ENCODE data around the gene COLEC11. TPM values are rescaled to one million over a fixed set of nuclear protein-coding genes. Genes with fewer than 3 reads are reported as not detected.

Gene COLEC11
- total RNA-seq, 1 donor from 2014 or later = not detected

GRCh38 chr2:3645745-3646389, 51.0 kb downstream of the COLEC11 start:
- no peak overlapping the region for H3K4me3 ChIP-seq
- H3K27me3 ChIP-seq = no peaks in the 10 kb centered on the region
- no peak overlapping the region for H3K27ac ChIP-seq
- DNase-seq (ENCODE audit: extremely low spot score in 2 of 2) = no peak
- no peaks in the 10 kb centered on the region for H3K9me3 ChIP-seq
- no peaks in the 10 kb centered on the region for H3K36me3 ChIP-seq
- intact Hi-C loops (cut with DNase I) = no loop called here
- H3K4me1 ChIP-seq = no peaks in the 10 kb centered on the region
- no peak for TF ChIP-seq POLR2AphosphoS5 (IDR thresholded peaks at IDR 0.05; ENCODE audit: insufficient read depth in 1 of 2, low read depth in 1 of 2)
- no peak for TF ChIP-seq POLR2A (IDR thresholded peaks at IDR 0.05)

DNA sequence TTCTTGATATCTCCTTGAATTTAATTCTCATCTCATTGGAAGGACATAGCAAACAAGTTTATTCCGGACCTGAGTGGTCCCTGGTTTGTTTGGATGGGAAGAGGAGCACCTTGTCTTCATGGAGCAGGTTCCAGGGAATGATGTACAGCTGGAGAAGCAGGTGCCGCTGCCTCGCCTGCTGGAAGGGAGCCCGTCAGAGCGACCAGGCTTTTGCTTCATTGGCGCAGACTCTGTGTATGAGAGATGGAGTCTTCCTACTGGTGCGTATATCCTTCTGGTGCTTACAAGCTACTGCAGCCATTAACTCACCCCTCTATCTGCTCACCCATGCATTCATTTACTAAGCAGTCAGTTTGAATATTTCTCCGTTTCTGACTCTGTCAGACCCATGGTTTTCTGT, 51.5 kb downstream of the COLEC11 start:
- intact Hi-C loops (cut with DNase I) = no loop called here
- H3K9me3 ChIP-seq = no peaks in the 10 kb centered on the region
- no peak overlapping the region for H3K27ac ChIP-seq
- no peak for DNase-seq (ENCODE audit: extremely low spot score in 2 of 2)
- no peak overlapping the region for H3K4me3 ChIP-seq
- H3K36me3 ChIP-seq = no peaks in the 10 kb centered on the region
- no peaks in the 10 kb centered on the region for H3K27me3 ChIP-seq
- TF ChIP-seq, protein P1, sequence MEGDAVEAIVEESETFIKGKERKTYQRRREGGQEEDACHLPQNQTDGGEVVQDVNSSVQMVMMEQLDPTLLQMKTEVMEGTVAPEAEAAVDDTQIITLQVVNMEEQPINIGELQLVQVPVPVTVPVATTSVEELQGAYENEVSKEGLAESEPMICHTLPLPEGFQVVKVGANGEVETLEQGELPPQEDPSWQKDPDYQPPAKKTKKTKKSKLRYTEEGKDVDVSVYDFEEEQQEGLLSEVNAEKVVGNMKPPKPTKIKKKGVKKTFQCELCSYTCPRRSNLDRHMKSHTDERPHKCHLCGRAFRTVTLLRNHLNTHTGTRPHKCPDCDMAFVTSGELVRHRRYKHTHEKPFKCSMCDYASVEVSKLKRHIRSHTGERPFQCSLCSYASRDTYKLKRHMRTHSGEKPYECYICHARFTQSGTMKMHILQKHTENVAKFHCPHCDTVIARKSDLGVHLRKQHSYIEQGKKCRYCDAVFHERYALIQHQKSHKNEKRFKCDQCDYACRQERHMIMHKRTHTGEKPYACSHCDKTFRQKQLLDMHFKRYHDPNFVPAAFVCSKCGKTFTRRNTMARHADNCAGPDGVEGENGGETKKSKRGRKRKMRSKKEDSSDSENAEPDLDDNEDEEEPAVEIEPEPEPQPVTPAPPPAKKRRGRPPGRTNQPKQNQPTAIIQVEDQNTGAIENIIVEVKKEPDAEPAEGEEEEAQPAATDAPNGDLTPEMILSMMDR (IDR thresholded peaks at IDR 0.05) = no peak
- no peak for TF ChIP-seq POLR2AphosphoS5 (IDR thresholded peaks at IDR 0.05; ENCODE audit: insufficient read depth in 1 of 2, low read depth in 1 of 2)
- TF ChIP-seq POLR2A (IDR thresholded peaks at IDR 0.05) = no peak
- peaks cover 1% of the 10 kb centered on the region for H3K4me1 ChIP-seq

GRCh38 chr2:3647246-3647645, 52.3 kb downstream of the COLEC11 start:
- no peak for DNase-seq (ENCODE audit: extremely low spot score in 2 of 2)
- intact Hi-C loops (cut with DNase I) = no loop called here
- TF ChIP-seq POLR2A (IDR thresholded peaks at IDR 0.05) (no peak), POLR2AphosphoS5 (IDR thresholded peaks at IDR 0.05; ENCODE audit: insufficient read depth in 1 of 2, low read depth in 1 of 2) (no peak)
- TF ChIP-seq, protein P1 (IDR thresholded peaks at IDR 0.05) = no peak

GRCh38 chr2:3647831-3648651, 53.1 kb downstream of the COLEC11 start:
- H3K27ac ChIP-seq = no peak overlapping the region
- H3K27me3 ChIP-seq = no peaks in the 10 kb centered on the region
- no peaks in the 10 kb centered on the region for H3K9me3 ChIP-seq
- no peak for DNase-seq (ENCODE audit: extremely low spot score in 2 of 2)
- H3K4me3 ChIP-seq = no peak overlapping the region
- H3K4me1 ChIP-seq = peaks cover 4% of the 10 kb centered on the region
- no peak for TF ChIP-seq POLR2A (IDR thresholded peaks at IDR 0.05)
- TF ChIP-seq POLR2AphosphoS5 (IDR thresholded peaks at IDR 0.05; ENCODE audit: insufficient read depth in 1 of 2, low read depth in 1 of 2) = no peak
- TF ChIP-seq, protein P1 (IDR thresholded peaks at IDR 0.05) = no peak
- intact Hi-C loops (cut with DNase I) = no loop called here
- no peaks in the 10 kb centered on the region for H3K36me3 ChIP-seq

More at GRCh38 chr2:3647246-3647645, 52.3 kb downstream of the COLEC11 start:
- Histone ChIP-seq H3K4me3 (no peak overlapping the region), H3K9me3 (no peaks in the 10 kb centered on the region), H3K27me3 (no peaks in the 10 kb centered on the region), H3K36me3 (no peaks in the 10 kb centered on the region), H3K4me1 (peaks cover 4% of the 10 kb centered on the region), H3K27ac (no peak overlapping the region)

DNA sequence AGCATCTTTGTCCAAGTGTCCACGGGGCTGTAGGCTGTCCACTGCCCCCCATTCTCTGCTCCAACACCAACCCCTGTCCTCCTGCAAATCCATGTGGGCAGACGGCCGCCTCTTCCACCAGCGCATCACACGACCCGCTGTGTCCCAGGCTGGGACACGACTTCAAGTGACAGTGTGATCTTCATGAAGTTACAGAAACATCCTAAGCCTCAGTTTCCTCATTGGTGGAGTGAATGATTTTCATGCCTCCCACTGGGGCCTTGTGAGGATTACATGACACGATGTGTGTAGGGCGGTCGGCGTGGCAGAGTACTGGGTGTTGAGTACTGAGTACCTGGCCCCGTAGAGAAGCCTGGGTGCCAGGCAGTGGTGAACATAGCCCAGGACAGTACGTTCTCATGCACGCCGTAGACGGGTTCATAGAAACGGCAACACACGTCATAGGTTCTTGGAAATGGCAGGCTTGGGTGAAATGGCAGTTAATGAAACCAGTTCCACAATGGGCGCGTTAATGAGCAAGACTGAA, 53.8 kb downstream of the COLEC11 start:
- no peak for TF ChIP-seq POLR2AphosphoS5 (IDR thresholded peaks at IDR 0.05; ENCODE audit: insufficient read depth in 1 of 2, low read depth in 1 of 2)
- TF ChIP-seq, protein P1 (IDR thresholded peaks at IDR 0.05) = no peak
- no peak for TF ChIP-seq POLR2A (IDR thresholded peaks at IDR 0.05)
- H3K4me3 ChIP-seq = no peak overlapping the region
- H3K27ac ChIP-seq = no peak overlapping the region
- no peaks in the 10 kb centered on the region for H3K27me3 ChIP-seq
- intact Hi-C loops (cut with DNase I) = no loop called here
- peaks cover 4% of the 10 kb centered on the region for H3K4me1 ChIP-seq
- H3K9me3 ChIP-seq = no peaks in the 10 kb centered on the region
- no peak for DNase-seq (ENCODE audit: extremely low spot score in 2 of 2)
- no peaks in the 10 kb centered on the region for H3K36me3 ChIP-seq
